Activated CD4-positive, alpha-beta T cell treated with anti-CD3 and anti-CD28 coated beads, Interleukin-10, Interleukin-2, amounts not matched to agents 100 ng/mL and 50 ng/mL, durations not matched to agents 16 hours and 8 hours (primary cell): ENCODE data around the gene LCNL1.

Experiments
- DNase-seq: peaks from one replicate; pipeline ENCODE4 v3.0.0-alpha.2; 2020

Gene LCNL1

DNA sequence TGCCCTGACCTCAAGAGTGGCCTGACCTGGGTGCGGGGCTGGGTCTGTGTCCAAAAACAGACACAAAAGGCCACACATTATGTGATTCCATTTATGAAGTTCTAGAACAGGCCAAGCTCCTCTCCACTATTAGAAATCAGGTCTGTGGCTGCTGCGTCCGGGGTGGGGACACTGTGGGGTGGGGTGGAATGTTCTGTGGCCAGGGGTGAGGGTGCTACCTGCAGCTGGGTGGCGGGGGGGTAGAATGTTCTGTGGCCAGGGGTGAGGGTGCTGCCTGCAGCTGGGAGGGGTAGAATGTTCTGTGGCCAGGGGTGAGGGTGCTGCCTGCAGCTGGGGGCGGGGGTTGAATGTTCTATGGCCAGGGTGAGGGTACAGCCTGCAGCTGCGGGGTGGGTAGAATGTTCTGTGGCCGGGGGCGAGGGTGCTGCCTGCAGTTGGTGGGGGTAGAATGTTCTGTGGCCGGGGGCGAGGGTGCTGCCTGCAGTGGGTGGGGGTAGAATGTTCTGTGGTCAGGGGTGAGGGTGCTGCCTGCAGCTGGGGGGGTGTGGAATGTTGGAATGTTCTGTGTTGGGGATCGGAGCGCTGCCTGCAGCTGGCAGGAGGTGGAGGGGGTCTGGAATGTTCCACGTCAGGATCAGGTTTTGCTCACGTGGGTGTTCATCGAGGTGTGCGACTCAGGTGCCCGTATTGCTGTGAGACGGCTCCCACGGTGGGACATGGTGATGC, 22.4 kb upstream of the LCNL1 start:
- no peak for DNase-seq

DNA sequence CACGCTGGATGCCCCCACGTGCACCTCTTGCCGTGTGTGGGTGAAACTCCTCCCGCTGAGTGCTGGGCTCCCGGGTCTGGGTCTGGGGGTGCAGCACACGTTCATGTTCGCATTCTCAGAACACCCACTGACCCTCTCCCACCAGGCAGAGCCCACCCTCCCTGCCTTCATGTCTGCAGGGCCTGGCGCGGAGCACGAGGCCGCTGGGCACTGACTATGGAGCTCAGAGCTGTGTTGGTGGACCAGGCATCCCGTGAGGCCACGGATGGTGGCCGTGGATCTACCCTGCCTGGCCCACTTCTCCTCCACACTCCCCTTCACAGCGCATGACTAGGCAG, 21.9 kb upstream of the LCNL1 start:
- DNase-seq = no peak

DNA sequence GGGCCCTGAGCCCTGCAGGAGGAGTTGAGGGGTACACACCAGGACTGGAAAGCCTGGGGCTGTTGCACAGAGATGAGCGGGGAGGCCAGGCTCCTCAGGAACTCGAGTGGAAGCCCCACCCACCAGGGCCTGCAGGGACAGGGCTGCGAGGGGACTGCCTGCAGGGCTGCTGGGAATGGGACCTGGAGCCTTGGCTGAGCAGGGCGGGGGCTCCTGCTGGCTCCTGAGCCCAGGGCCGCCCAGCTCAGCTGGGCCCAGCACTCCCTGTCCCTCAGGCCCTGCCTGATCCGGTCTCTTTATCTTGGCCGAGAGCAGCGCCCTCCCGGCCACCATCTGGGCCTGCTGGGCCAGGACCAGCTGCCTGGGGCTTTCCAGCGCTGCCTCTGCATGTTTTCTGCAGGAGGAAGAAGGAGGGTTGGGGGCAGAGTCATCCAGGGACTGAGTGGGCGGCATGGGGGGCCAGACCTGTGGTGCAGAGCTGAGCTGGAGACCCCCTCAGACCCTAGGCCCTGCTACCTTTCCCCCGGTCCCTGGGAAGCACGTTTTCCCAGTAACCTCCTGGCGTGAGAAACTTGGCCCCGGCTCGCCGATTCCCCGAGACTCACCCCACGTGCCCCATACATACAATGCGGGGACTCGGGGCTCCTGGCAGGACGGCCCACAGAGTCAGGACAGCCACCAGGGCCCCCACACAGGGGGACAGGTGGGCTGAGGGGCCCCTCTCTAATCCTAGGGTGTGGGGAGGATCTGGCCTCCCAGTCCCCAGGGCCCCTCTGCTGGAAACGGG, 21.3 kb upstream of the LCNL1 start:
- no peak for DNase-seq

DNA sequence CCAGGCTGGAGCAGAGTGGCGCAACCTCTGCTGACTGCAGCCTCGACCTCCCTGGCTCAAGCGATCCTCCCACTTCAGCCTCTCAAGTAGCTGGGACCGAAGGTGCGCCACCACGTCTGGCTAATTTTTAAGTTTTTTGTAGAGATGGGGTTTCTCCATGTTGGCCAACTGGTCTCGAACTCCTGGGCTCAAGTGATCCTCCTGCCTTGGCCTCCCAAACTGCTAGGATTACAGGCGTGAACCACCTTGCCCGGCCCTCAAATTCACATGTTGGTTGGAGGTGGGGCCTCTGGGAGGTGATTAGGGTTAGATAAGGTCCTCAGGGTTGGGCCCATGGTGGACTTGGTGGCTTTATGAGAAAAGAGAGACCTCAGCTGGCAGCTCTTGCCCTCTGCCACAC, 20.6 kb upstream of the LCNL1 start:
- DNase-seq = no peak

DNA sequence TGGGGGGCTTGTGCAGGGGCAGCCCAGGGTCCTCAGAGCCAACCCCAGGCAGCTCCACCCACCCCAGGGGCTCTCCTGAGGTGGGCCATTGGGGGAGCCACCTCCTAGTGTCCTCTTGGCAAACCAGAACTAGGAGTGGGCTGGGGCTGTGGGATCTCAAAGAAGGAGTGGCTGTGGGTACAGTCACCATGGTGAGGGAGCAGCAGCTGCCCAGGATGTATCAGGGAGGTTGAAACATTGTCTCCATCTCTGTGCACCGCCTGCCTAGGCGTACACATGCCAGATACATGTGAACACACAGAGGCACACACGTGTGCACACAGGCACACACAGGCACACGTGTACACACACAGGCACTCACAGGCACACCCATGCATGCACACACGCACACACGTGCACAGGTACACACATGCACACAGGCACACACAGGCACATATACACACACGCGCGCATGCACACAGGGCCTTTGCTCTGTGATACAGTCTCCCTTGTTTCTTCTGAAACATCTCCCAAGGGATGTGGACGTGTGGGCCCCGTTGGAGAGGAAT, 20.0 kb upstream of the LCNL1 start:
- DNase-seq = no peak

GRCh38 chr9:136963341-136963740, 19.5 kb upstream of the LCNL1 start:
- no peak for DNase-seq

DNA sequence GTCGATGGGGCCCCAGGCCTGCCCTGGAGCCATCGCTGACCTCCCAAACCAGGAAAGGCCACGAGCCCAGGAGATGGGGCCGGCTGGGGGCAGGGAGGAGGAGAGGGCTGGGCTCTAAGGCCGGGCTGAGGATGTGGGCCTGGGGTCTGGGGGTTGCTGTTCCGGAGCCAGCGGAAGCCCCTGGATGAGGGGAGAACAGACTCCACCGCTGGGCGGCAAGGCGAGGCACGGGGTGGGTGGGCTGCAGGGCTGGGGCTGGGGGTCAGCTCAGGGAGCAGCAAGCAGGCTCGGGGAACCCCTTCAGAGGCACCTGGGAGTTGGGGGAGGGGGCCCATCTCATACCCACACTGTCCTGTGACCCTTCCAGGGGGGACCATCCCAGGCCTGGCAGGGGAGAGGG, 19.0 kb upstream of the LCNL1 start:
- no peak for DNase-seq

GRCh38 chr9:136964171-136964689, 18.6 kb upstream of the LCNL1 start:
- DNase-seq = no peak

- DNase-seq = no peak
Measured at GRCh38 chr9:136964833-136965422, 17.9 kb upstream of the LCNL1 start.

- peak; percentile 38 for DNase-seq
Measured at GRCh38 chr9:136965771-136966484, 16.9 kb upstream of the LCNL1 start.

DNA sequence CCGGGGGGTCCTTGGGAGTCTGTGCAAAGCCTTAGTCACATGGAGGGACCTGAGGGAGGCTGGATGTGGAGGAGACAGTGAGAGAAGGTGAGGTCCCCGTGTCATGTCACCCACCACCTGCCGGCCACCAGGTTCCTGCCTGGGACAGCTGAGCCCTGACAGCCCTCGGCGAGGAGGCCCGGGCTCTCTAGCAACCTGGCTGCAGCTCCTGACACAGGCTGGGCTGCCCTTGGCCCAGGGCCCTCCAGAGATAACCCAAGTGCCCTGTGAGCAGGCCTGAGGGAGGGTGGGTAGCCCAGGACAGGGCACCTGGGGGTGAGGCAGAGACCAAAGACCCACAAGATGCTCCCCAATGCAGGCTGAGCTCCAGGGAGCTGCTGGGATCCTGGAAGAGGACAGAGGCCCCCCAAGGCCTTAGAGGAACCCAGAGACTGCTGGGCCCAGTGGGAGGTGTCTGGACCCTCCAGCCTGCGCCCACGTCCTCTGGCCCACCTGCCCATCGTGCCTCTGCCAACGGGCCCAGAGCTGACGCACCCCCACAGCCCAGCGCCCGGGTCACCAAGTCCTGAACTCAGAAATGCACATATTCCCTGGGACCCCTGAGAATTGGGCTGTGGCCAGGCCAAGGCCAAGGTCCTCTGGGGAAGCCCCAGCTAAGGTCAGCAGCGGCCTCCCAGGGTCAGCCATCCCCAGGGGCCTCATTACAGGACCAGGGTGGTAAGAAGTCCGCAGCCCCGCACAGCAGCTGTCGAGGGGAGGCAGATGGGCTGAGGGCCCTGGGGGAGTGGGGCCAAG, 14.3 kb upstream of the LCNL1 start:
- DNase-seq = no peak

- no peak for DNase-seq
Measured at GRCh38 chr9:136969150-136969549, 13.6 kb upstream of the LCNL1 start.

- no peak for DNase-seq
Measured at GRCh38 chr9:136969774-136970173, 13.0 kb upstream of the LCNL1 start.

- DNase-seq = no peak
Measured at GRCh38 chr9:136970361-136970760, 12.4 kb upstream of the LCNL1 start.

GRCh38 chr9:136971746-136972145, 11.0 kb upstream of the LCNL1 start:
- DNase-seq = no peak

DNA sequence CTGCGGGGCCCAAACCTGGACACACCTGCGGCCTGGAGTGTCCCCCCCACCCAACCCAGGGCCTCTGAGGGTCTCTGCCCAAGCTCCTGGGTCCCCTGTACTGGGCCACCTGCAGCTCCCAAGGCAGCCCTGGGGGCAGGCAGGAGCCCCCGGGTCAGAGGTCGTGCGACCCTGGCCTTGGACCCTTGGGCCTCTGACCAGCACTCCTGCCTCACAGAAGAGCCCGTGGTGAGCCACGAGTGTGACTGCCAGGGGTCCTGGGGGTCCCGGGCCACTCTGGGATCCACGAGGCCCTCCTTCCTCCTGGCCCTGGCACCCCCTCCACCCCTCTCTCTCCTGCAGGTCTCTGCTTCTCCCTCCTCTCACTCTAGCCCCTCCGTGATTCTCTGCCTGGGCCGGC, 10.5 kb upstream of the LCNL1 start:
- no peak for DNase-seq

DNA sequence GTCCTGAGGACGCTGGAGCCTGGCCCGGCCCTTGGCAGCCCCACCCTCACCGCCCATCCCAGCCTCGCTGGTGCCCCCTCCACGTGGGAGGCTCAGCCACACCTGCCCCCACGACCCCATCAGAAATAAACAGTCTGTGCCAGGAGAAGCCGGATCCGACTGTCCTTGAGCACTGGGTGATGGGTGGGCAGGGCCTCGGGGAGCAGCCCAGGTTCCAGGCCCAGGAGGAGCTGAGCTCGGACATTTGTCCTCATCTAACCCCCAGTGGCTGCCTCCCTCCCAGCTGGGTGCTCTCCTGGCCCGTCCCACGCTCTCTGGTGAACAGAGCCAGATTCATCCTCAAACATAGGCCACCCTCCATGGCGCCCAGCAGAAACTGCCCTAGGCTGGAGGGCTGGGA, 10.1 kb upstream of the LCNL1 start:
- no peak for DNase-seq

- DNase-seq = no peak
Measured at GRCh38 chr9:136973618-136974617, 8.9 kb upstream of the LCNL1 start.

DNA sequence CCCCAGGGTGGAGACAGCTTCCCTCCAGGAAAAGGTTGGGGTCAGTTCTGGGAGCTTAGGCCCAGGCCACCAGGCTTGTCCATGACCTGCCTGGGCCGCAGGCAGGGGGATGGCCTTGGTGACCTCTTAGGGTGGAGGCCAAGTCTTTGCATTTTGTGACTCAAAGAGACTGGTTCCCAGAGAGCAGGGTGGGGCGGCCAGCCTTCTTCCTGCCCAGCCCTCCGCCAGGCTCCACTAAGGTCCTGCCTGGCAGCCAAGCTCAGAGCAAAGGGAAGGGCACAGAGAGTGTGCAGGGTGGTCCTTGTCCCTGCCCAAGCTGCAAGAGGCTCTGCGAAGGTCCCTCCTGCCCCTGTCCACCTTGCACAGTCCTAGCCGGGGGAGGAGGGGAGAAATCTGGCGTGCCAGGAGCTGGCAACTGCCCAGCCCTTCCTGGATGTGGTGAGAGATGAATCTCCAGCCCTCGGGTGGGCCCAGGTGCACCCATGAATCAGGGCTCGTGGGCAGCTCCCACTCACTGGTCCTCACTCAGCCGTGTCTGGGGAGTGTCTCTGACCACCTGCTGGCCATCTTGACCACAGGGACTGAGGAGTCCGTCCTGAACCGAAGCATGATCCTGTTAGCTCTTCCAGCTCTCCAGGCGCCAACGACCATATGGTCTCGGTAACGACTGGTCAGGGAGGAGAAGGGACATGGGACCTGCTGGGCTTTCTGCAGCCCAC, 7.8 kb upstream of the LCNL1 start:
- DNase-seq = no peak

DNA sequence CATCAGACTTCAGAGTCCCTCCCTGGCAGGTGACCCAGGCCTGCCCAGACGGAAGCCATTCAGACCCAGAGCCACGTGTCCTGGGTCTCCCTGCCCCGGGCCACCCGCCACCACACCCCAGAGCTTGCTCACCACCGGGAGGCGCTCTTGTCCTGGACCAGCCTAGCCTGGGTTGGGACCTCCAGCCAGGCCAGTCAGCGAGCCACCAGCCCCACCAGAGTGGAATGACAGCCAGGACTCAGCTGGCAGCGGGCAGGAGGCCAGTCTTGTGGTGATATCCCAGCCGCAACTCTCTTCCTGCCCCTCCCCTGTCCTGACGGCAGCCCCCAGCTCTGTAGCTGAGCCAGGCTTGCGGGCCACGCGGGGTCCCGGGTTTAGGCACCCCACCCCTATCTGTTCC, 7.1 kb upstream of the LCNL1 start:
- DNase-seq = peak; percentile 46
